Midbrain (tissue), 1 donor: ENCODE results near the gene BMPR1A.
A peak's percentile ranks its signal among the peaks of the same experiment; 100 is the strongest.
"Not testable (repeated sequence)": the region's sequence is repeated elsewhere in the genome, so short reads cannot be mapped to it uniquely, and the experiment has no call there.

Source experiments
- DNase-seq: peaks from one replicate; lab custom pipeline; 2025; lab: John Stamatoyannopoulos, UW

BMPR1A gene

DNA sequence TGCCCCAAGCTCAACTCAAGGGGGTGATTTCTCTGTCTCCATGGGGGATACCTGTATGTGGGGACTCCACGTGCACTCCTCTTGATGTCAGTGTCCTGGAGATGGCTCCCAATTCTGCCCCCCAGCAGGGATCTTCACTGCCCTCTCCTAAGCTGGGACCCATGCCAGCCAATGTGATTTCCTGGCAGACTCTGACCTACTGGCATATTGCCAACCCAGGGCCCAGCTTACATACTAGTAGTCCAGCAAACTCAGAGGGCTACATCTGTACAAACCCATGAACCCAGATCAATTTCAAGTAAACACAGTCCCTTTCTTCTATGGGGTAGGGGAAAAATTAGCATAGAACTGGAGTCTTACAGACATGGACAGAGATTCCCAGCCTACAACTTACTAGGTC is 26.2 kb upstream of the BMPR1A start:
- no peak for DNase-seq

DNA sequence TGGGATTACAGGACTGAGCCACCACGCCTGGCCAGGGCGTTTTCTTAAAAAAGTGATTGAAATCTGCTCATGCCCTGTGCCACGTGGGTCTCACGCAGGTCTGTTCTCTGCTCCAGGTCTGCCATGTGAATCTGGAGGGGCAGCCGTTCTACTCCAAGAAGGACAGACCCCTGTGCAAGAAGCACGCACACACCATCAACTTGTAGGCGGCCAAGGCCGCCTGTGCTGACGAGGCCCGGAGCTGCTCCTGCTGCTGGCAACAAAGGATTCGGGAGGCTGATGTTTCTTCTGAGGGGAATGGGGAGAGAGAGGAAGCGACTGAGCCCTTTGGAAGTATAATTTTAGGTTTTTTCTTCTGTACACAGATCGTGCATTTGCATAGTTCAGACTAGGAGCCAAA is 23.6 kb upstream of the BMPR1A start:
- DNase-seq, result no peak

- no peak for DNase-seq
Measured at GRCh38 chr10:86733260-86733671, 23.2 kb upstream of the BMPR1A start.

DNA sequence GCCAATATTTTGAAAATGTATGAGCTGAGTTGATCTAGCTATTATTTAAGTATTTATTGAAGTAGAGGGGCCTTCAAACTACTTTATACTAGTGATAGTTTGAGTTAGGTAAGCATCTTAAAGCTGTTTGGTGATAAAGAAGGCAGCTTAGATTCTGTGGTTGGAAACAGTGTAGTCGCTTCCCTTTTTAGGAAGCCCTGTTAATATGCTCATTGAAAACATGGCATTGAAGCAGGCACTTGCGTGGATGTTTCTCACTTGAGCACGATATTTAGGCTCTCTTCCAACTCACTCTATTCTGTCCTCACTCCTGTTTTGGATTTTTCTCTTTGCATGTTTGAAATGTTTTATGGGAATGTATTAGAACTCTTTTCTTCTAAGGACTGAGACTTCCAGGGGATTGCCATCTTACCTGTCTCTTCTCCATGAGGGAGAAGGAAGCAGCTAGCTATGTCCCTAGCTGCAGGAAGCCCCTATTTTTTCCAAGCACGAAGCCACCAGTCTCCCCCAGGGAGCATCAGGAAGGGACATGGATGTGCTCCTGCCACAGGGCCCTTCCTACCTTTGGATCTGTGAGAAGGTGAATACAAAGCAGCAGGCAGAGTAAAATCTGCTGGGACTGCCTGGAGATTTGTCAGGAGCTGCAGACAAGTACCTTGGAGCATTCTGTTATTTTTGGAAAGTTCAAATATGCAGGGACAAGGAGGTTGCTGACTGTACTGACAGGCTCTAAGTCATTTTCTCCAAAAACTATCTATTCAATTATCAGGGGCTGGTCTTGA is 22.0 kb upstream of the BMPR1A start:
- no peak for DNase-seq

- not testable (repeated sequence) for DNase-seq
Measured at GRCh38 chr10:86735278-86735677, 21.1 kb upstream of the BMPR1A start.

- no peak for DNase-seq
Measured at GRCh38 chr10:86742230-86742629, 14.2 kb upstream of the BMPR1A start.

GRCh38 chr10:86744067-86744725 is 12.2 kb upstream of the BMPR1A start:
- DNase-seq, result no peak

DNA sequence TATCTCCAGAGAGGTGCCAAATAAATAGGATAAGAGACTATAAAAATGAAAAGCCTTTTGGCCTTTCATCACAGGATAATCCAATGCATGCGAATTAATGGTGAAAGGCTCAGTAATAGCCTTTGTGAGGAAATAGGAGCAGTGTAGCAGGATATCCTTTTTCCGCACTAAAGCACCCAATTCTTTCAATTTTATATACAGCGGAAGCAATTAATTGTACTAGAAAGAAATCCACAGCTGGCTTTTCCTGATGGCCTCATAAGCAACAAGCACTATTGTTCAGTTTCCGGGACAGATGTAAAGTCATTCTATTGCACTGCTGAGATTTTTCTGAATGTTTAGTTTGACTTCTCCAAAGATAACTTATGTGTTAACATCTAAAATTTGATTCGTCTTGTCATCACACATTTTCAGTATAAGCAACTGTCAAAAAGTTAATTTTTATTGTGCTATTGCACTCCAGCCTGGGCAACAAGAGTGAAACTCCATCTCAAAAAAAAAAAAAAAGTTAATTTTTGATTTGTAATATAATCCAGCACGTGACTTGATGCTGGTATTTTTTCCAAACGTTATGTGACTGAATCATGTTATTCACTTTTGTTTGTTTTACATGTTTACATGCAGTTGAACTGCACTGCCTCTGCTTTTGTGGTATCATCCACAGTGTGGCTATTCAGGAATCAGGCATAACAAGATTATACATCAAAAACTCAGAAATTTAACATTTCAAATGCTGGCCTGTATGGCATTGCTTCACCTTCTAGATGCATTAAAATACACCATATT is 8.4 kb upstream of the BMPR1A start:
- DNase-seq, result no peak

GRCh38 chr10:86749854-86750253 is 6.6 kb upstream of the BMPR1A start:
- no peak for DNase-seq

DNA sequence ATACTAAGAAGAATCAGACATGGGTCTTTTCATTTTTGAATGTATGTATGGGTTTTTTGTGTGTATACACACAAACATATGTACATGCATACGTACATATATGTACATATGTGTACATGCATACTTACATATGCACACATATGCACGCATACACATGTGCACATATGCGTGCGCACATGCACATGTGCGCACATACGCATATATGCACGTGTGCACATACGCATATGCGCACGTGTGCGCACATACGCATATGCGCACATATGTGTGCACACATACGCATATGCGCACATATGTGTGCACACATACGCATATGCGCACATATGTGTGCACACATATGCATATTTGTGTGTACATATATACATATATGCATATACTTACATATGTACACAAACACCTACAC is 4.9 kb upstream of the BMPR1A start:
- no peak for DNase-seq

DNA sequence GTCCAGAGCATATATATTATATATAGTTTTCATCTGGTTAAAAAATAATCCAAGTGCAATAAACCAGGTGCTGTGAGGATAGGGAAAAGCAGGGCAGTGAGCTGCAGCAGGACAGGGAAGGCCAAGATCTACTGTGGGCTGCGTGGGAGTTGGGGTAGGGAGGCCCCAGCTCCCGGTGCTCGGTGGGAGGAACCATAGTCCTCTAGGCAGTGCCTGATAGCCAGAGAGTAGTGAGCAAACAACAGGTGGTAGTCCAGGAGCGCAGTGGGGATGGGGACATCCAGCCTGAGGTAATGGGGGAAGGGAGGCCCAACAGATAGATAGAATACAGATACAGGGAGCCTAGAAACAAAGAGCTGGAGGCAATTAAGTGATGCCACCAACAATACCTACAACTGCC is 4.1 kb upstream of the BMPR1A start:
- no peak for DNase-seq

DNA sequence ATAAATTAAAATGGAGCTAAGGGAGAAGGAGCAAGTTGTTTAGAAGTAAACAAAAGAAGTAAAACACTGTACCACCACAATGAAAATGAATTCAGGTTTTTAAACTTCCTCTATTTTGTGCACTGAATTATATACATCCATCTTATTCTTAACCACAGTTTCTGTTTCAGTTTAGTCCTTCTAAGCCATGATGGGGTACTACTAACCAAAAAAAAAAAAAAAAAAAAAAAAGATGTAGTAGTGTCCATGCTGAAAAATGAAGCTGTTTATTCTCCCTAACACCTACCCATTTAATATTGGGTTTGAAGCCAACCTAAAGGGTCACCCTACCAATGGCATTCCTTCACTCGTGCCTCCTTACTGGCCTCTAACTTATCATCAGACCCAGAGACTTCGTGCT is 3.4 kb upstream of the BMPR1A start:
- no peak for DNase-seq

DNA sequence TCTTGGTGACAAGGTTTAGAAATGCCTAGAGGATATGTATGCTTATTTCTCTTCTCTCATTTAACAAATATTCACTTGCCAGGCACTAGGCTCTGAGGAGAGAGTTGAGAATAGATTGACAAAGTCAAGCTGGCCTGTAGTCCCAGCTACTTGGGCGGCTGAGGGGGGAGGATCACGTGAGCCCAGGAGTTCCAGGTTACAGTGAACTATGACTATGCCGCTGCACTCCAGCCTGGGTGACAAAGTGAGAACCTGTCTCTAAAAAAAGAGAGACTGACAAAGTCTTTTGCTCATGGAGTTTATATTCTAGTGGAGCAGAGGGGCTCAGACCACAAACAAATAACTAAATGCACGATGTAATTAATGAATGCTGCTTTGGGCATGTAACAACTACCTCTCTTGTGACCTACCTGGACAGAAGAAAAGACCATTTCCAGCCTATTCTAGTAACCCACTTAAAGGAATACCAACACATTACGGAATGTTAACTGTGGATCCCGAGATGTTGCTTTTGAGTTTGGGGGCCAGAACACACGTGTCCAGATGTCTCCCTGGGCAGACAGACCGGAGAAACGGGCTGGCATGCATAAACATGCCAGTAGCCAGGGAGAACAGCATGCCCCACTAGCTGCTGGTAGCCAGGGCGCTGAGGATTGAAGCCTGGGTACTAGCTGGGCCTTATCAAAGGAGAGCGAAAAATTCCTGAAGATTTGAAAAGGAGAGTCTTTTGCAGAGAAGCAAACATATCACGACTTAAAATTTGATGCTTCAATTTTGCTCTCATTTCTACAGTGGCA is 2.6 kb upstream of the BMPR1A start:
- DNase-seq, result no peak

- DNase-seq, result no peak
Measured at GRCh38 chr10:86755454-86755739, 1.0 kb upstream of the BMPR1A start.

- DNase-seq, result peak; percentile 94
Measured at GRCh38 chr10:86755740-86756510, 494 bp upstream of the BMPR1A start.

- no peak for DNase-seq
Measured at GRCh38 chr10:86757113-86757972, 924 bp downstream of the BMPR1A start.

DNA sequence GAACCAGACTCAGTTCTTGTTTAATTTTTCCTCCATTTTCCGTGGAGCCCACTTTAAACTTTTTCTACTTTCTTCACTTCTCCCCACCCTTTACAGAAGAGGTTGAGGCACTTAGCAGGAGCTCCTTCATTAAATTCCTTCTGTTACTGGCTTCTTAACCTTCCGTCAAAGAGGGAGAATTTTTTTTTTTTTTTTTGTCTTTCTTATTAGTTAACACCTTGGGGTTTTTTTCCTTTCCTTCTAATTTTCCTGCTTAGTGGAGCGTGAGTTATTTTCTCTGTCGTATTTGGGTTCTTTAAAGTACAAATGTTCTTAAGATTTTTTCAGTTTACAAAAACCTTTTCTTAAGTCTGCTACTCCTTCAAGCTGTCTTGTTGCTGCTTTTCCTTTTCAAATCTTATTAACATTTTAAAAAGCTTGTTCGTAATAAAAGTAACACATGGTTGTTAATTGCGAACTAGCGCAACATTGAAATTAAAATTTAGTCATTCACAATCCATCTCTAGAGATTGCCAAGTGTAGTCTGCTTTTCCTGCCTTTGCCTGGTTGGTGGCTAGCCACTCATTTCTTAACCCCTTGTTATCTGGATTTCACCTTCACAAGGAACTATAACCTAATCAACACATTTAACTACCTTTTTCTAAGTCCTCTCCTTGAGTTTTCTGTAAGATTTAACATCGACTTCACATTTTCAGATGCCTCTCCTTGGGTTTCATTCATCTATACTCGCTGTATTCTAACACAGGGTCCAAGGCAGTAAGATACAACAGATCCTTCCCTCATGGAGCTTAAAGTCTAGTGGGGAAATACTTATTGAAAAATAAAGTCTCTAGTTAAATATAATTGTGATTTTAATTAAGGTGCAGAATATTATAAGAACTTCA is 2.0 kb downstream of the BMPR1A start:
- DNase-seq, result no peak

GRCh38 chr10:86759073-86759672 is 2.8 kb downstream of the BMPR1A start:
- DNase-seq, result no peak

DNA sequence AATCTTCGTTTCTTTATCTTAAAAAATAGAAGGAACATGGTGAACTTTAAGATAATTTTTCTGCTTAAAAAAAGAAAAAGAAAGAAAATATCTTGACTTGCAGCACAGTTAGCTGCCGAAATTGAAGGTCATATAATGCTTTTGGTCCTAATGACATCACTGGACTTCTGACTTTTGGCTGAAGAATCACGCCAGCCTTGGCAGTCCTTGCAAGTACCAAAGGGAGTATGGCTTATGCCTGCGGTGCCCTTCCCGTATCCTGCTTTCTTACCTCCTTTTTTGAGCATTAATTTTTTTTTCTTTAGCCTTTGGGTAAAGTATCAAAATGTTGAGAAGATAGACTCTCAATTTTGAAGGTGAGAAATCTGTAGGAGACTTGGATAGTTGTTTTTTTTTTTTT is 7.0 kb downstream of the BMPR1A start:
- no peak for DNase-seq
